Activated B cell treated with CpG ODN at 0.5 μM for 24 hours (primary cell): ENCODE data around the gene PPP3R1. TPM values are rescaled to one million over a fixed set of nuclear protein-coding genes. Genes with fewer than 3 reads are reported as not detected.

Source experiments
- ATAC-seq: fragments of 200-7000 bp; cut with Tn5 transposase; one replicate; pipeline ENCODE4 v1.10.0; 2021; ENCODE audit warnings: low read depth, mild to moderate bottlenecking, moderate library complexity
- CTCF ChIA-PET: fragments of 350-600 bp; sonication (Branson Sonifier 250); formaldehyde crosslinking; loops from one replicate; lab custom pipeline; 2021; ENCODE audit warnings: antibody characterized with exemption; lab: Charles Lee
- POLR2A ChIA-PET: fragments of 350-600 bp; sonication (Branson Sonifier 250); formaldehyde crosslinking; loops from one replicate; lab custom pipeline; 2021; ENCODE audit warnings: antibody characterized with exemption; lab: Charles Lee
- DNase-seq: peaks from one replicate; pipeline ENCODE4 v3.0.0; 2022
- H3K27ac Mint-ChIP-seq: one replicate; pipeline ENCODE4 v1.8.0; 2020; ENCODE audit warnings: mixed read lengths
- H3K27me3 Mint-ChIP-seq: one replicate; pipeline ENCODE4 v1.8.0; 2021; ENCODE audit warnings: mixed read lengths
- H3K36me3 Mint-ChIP-seq: one replicate; pipeline ENCODE4 v1.8.0; 2021; ENCODE audit warnings: low read depth, mixed read lengths
- H3K4me1 Mint-ChIP-seq: one replicate; pipeline ENCODE4 v1.8.0; 2021; ENCODE audit warnings: mixed read lengths
- H3K4me3 Mint-ChIP-seq: one replicate; pipeline ENCODE4 v1.8.0; 2020; ENCODE audit warnings: mild to moderate bottlenecking, mixed read lengths
- H3K9me3 Mint-ChIP-seq: one replicate; pipeline ENCODE4 v1.8.0; 2020; ENCODE audit warnings: mixed read lengths
- intact Hi-C: fragments of 100-400 bp; cut with micrococcal nuclease; formaldehyde crosslinking; loops from one replicate; pipeline ENCODE4 v1.15.1; 2024
- total RNA-seq: library from RNA; stranded (reverse); gene quantifications from 2 replicates; pipeline ENCODE4 v1.2.3, GENCODE V29; 2022
- TF ChIP-seq, protein P1 (sequence below): fragments of 200-600 bp; IDR thresholded peaks from one replicate; pipeline ENCODE4 v1.8.0; 2022; ENCODE audit warnings: antibody characterized with exemption, mild to moderate bottlenecking

The PPP3R1 gene
- total RNA-seq, 1 donor from 2014 or later = 53.5 TPM

DNA sequence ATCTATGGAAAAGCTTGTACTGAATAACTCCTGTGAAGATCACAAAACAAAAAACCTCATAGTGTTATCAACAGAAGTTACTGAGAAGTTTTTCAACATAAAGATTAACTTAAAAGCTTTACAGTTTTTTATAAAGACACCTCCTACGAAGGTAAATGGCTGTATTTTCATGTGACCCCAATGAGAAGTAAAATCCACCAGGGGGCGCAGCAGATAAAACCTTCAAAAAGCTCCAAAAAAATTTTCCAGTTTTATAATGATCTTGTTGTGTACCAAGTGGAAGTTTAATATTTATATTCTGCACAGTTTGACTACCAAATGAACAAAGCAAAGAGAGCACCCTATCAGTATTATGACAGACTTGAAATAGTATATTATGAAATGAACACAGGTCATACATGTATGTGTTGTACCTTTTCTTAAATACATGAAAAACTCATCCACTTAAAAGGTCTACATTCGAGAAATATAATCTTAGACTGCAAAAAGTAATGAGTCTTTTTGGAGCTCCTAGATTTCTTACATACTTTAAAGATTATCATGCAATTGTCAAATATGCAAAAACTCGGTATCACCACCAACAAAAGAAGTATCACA, 56.1 kb downstream of the PPP3R1 start:
- Mint-ChIP-seq H3K4me1 (peaks cover 58% of the 10 kb centered on the region), H3K27me3 (no peaks in the 10 kb centered on the region), H3K4me3 (no peak overlapping the region), H3K9me3 (no peaks in the 10 kb centered on the region), H3K27ac (peak overlapping the region; percentile 41), H3K36me3 (peaks cover 4% of the 10 kb centered on the region)
- ChIA-PET POLR2A (interaction anchor here (0.9 to 2.6 kb wide), 5 partner anchors 29 to 246 kb away, joined by 3 to 22 read pairs (median 4); partner anchors contain the start of gene PPP3R1), CTCF (interaction anchor here (0.7 to 7.2 kb wide), 36 partner anchors 10 to 253 kb away, joined by 3 to 66 read pairs (median 5); partner anchors contain the start of genes PLEK and PNO1)
- intact Hi-C loops = loop anchor here (1.0 kb wide), 6 partner anchors 29 to 245 kb away; no protein-coding TSS in a partner anchor
- TF ChIP-seq, protein P1, sequence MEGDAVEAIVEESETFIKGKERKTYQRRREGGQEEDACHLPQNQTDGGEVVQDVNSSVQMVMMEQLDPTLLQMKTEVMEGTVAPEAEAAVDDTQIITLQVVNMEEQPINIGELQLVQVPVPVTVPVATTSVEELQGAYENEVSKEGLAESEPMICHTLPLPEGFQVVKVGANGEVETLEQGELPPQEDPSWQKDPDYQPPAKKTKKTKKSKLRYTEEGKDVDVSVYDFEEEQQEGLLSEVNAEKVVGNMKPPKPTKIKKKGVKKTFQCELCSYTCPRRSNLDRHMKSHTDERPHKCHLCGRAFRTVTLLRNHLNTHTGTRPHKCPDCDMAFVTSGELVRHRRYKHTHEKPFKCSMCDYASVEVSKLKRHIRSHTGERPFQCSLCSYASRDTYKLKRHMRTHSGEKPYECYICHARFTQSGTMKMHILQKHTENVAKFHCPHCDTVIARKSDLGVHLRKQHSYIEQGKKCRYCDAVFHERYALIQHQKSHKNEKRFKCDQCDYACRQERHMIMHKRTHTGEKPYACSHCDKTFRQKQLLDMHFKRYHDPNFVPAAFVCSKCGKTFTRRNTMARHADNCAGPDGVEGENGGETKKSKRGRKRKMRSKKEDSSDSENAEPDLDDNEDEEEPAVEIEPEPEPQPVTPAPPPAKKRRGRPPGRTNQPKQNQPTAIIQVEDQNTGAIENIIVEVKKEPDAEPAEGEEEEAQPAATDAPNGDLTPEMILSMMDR = peak; percentile 36
- DNase-seq = no peak
- peak; percentile 37 for ATAC-seq

DNA sequence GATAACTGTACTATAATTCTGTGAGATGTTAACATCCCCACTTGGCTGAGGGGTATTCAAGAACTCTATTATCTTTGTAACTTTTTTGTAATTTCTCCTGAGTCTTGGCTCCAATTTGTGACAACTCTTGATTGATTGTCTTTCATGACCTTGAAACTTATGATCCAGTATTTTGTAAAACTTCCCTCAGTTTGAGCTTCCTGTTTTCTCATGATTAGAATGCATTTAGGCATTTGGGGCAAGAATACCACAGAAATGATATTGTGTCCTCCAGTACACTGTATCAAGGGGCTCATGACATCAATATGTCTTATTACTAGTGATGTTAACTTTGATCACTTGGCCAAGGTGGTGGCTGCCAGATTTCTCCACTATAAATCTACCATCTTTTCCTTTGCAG, 57.2 kb downstream of the PPP3R1 start:
- ChIA-PET POLR2A (interaction anchor here (0.6 to 1.6 kb wide), 4 partner anchors 20 to 247 kb away, joined by 3 to 10 read pairs (median 3); no protein-coding TSS in a partner anchor), CTCF (interaction anchor here (1.0 to 7.2 kb wide), 10 partner anchors 14 to 247 kb away, joined by 4 to 66 read pairs (median 6); no protein-coding TSS in a partner anchor)
- H3K4me3 Mint-ChIP-seq = no peak overlapping the region
- intact Hi-C loops = no loop called here
- no peaks in the 10 kb centered on the region for H3K27me3 Mint-ChIP-seq
- peaks cover 3% of the 10 kb centered on the region for H3K36me3 Mint-ChIP-seq
- no peak overlapping the region for H3K27ac Mint-ChIP-seq
- TF ChIP-seq, protein P1 = no peak
- DNase-seq = no peak
- ATAC-seq = no peak
- no peaks in the 10 kb centered on the region for H3K9me3 Mint-ChIP-seq
- H3K4me1 Mint-ChIP-seq = peaks cover 57% of the 10 kb centered on the region

DNA sequence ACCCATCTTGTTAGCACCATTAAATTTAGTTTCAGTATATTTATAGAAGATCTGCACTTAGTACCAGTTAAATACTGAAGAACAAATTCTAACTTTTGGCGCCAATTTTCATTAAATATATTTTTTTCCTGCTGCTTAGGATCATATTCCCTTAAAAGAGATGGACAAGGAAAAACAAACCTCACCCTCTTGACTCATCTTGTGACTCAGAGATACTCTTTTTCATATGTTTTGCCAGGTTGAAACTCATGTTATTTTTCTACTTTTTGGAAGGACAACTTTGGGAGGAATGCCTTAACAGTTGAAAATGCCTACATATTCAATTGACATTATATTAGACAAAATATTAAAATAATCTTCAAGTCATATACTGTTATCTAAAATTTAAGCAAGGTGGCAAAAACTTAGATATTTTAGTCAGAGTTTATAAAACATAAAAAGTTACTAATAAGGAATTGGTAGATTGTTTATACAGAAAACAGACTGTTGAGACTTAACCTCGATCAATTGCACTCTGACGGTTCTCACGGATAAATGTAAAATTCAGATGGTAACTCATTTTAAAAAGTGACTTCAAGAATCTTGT, 58.5 kb downstream of the PPP3R1 start:
- Mint-ChIP-seq H3K27me3 (no peaks in the 10 kb centered on the region), H3K27ac (no peak overlapping the region), H3K4me1 (peaks cover 53% of the 10 kb centered on the region), H3K4me3 (no peak overlapping the region), H3K36me3 (peaks cover 3% of the 10 kb centered on the region), H3K9me3 (no peaks in the 10 kb centered on the region)
- no peak for ATAC-seq
- DNase-seq = no peak
- intact Hi-C loops = no loop called here
- TF ChIP-seq, protein P1 = no peak
- POLR2A ChIA-PET = no interaction called here
- CTCF ChIA-PET = interaction anchor here (0.8 to 7.2 kb wide), 4 partner anchors 57 to 126 kb away, joined by 3 to 66 read pairs (median 18); partner anchors contain the start of gene CNRIP1

DNA sequence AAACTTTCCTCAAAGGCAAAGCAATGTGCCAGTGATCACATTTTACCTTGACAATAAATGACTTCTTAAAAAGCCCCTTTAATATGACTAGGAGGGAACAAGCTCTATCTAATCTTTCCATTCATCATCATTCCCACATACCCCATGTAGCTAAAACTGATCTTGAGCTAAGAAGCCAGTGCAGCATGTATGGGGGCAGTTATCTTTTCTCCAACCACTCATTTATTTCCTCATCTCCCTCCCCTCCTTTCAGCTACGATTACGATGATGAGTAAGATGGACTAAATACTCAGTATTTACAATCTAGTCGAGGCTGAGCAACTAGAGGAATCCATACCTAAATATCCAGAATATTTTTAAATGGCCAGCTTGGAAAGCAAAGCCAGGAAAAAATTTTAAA, 59.2 kb downstream of the PPP3R1 start:
- H3K9me3 Mint-ChIP-seq = no peaks in the 10 kb centered on the region
- H3K27ac Mint-ChIP-seq = no peak overlapping the region
- CTCF ChIA-PET = interaction anchor here (1.8 to 7.2 kb wide), 2 partner anchors 57 to 90 kb away, joined by 4 to 66 read pairs; no protein-coding TSS in a partner anchor
- DNase-seq (no peak), ATAC-seq (no peak)
- TF ChIP-seq, protein P1 = no peak
- intact Hi-C loops = no loop called here
- H3K4me3 Mint-ChIP-seq = no peak overlapping the region
- H3K27me3 Mint-ChIP-seq = no peaks in the 10 kb centered on the region
- POLR2A ChIA-PET = no interaction called here
- H3K4me1 Mint-ChIP-seq = peaks cover 55% of the 10 kb centered on the region
- H3K36me3 Mint-ChIP-seq = peaks cover 3% of the 10 kb centered on the region
